GM18867 (cell line): ENCODE results near the gene PCDHA9.
"Not testable (repeated sequence)": the region's sequence is repeated elsewhere in the genome, so short reads cannot be mapped to it uniquely, and the experiment has no call there.

Experiments used
- ATAC-seq: cut with Tn5 transposase; IDR thresholded peaks from one replicate; pipeline ENCODE4 v1.9.1; 2021; ENCODE audit warnings: mild to moderate bottlenecking, moderate library complexity; ENCODE audit not compliant: unreplicated experiment

PCDHA9 gene

GRCh38 chr5:140835622-140836510 is 12.3 kb upstream of the PCDHA9 start:
- ATAC-seq = no peak

- no peak for ATAC-seq
Observed at GRCh38 chr5:140840978-140841962, 6.9 kb upstream of the PCDHA9 start, which contains the start of gene PCDHA8. PCDHA8 (plus strand) TSS chr5:140841187; CDS start chr5:140841322, 135 bp downstream.

GRCh38 chr5:140842798-140843733 is 5.1 kb upstream of the PCDHA9 start:
- no peak for ATAC-seq

GRCh38 chr5:140849831-140850634 is 1.9 kb downstream of the PCDHA9 start:
- ATAC-seq = not testable (repeated sequence)

- ATAC-seq = no peak
Observed at GRCh38 chr5:140855772-140856674, 7.8 kb downstream of the PCDHA9 start, which contains the start of gene PCDHA10. PCDHA10 (plus strand) TSS chr5:140855897; CDS start chr5:140856049, 152 bp downstream.

GRCh38 chr5:140857177-140857986 is 9.2 kb downstream of the PCDHA9 start:
- no peak for ATAC-seq

- ATAC-seq = no peak
Observed at GRCh38 chr5:140857987-140858240, 9.7 kb downstream of the PCDHA9 start.

- ATAC-seq = no peak
Observed at GRCh38 chr5:140862441-140863295, 14.5 kb downstream of the PCDHA9 start.

- no peak for ATAC-seq
Observed at GRCh38 chr5:140868721-140869554, 20.8 kb downstream of the PCDHA9 start, which contains the start of gene PCDHA11. PCDHA11 (plus strand) TSS chr5:140868957; CDS start chr5:140869104, 147 bp downstream.

GRCh38 chr5:140869555-140869886 is 21.3 kb downstream of the PCDHA9 start:
- ATAC-seq = no peak

- no peak for ATAC-seq
Observed at GRCh38 chr5:140870221-140871201, 22.3 kb downstream of the PCDHA9 start.

GRCh38 chr5:140875085-140876065 is 27.2 kb downstream of the PCDHA9 start, which contains the start of gene PCDHA12:
PCDHA12 (plus strand) TSS chr5:140875308; CDS start chr5:140875473, 165 bp downstream.
- no peak for ATAC-seq

GRCh38 chr5:140876541-140877261 is 28.5 kb downstream of the PCDHA9 start:
- not testable (repeated sequence) for ATAC-seq
